ENCODE results near the gene KRTAP12-2. TPM values are rescaled to one million over a fixed set of nuclear protein-coding genes. Genes with fewer than 3 reads are reported as not detected.
A peak's percentile ranks its signal among the peaks of the same experiment; 100 is the strongest.

KRTAP12-2 gene
- total RNA-seq, 4 donors from 2014 or later: not detected

- TF ChIP-seq CTCF (IDR thresholded peaks at IDR 0.05): no peak
- DNase-seq (ENCODE audit: low spot score): peak; percentile 9
- ATAC-seq (ENCODE audit: low FRiP score): no peak
These were observed 39.4 kb upstream of the KRTAP12-2 start for GRCh38 chr21:44706026-44706705.

GRCh38 chr21:44704636-44705001 lies 37.9 kb upstream of the KRTAP12-2 start:
- no peak for ATAC-seq (ENCODE audit: low FRiP score)
- no peak for TF ChIP-seq CTCF (IDR thresholded peaks at IDR 0.05)
- DNase-seq (ENCODE audit: low spot score): no peak

GRCh38 chr21:44703731-44704635 lies 37.3 kb upstream of the KRTAP12-2 start:
- no peak for ATAC-seq (ENCODE audit: low FRiP score)
- peak; percentile 11 for DNase-seq (ENCODE audit: low spot score)
- TF ChIP-seq CTCF (IDR thresholded peaks at IDR 0.05): no peak

- no peak for ATAC-seq (ENCODE audit: low FRiP score)
- no peak for TF ChIP-seq CTCF (IDR thresholded peaks at IDR 0.05)
- no peak for DNase-seq (ENCODE audit: low spot score)
These were observed 36.4 kb upstream of the KRTAP12-2 start for GRCh38 chr21:44702973-44703730.

- ATAC-seq (ENCODE audit: low FRiP score) (no peak), DNase-seq (ENCODE audit: low spot score) (no peak)
- no peak for TF ChIP-seq CTCF (IDR thresholded peaks at IDR 0.05)
These were observed 35.6 kb upstream of the KRTAP12-2 start for GRCh38 chr21:44702111-44702972.

GRCh38 chr21:44701541-44701940 lies 34.8 kb upstream of the KRTAP12-2 start:
- DNase-seq (ENCODE audit: low spot score): no peak
- TF ChIP-seq CTCF (IDR thresholded peaks at IDR 0.05): no peak
- ATAC-seq (ENCODE audit: low FRiP score): no peak
